Endothelial cell of umbilical vein (primary cell): ENCODE measurements around the gene SIRT2.

Experiments
- CTCF ChIP-seq, 2 donors: IDR thresholded peaks; 1 replicate in 1 of 2; 2 replicates in 1 of 2; pipeline ENCODE4 v1.5.1; 2011; ENCODE audit warnings: low read length in 2 of 2, mild to moderate bottlenecking in 2 of 2, moderate library complexity in 2 of 2, control low read depth in 1 of 2, inconsistent platforms in 1 of 2, low read depth in 1 of 2; ENCODE audit not compliant: insufficient read depth in 1 of 2; ENCODE audit errors: extremely low read depth in 1 of 2
- EZH2 ChIP-seq: IDR thresholded peaks from 2 replicates; pipeline ENCODE4 v1.6.1; 2012; ENCODE audit warnings: borderline replicate concordance, low read depth, mild to moderate bottlenecking, moderate library complexity, low read length, inconsistent platforms; ENCODE audit not compliant: severe bottlenecking
- FOS ChIP-seq: IDR thresholded peaks from 2 replicates; pipeline ENCODE4 v1.6.1; 2011; ENCODE audit warnings: mild to moderate bottlenecking, low read length, moderate library complexity, borderline replicate concordance; ENCODE audit not compliant: insufficient read depth
- GATA2 ChIP-seq: IDR thresholded peaks from 2 replicates; pipeline ENCODE4 v1.7.0; 2011; ENCODE audit warnings: low read depth, mild to moderate bottlenecking, moderate library complexity, mixed read lengths, low read length; ENCODE audit not compliant: insufficient read length, insufficient read depth
- JUN ChIP-seq: IDR thresholded peaks from 2 replicates; pipeline ENCODE4 v1.6.1; 2011; ENCODE audit warnings: borderline replicate concordance, low read depth; ENCODE audit not compliant: insufficient read length, insufficient read depth
- MAX ChIP-seq: IDR thresholded peaks from 2 replicates; pipeline ENCODE4 v1.6.1; 2011; ENCODE audit not compliant: insufficient read depth, insufficient read length
- POLR2A ChIP-seq: IDR thresholded peaks from 2 replicates; pipeline ENCODE4 v1.6.1; 2012; ENCODE audit warnings: low read depth, mild to moderate bottlenecking, control low read depth, low read length
- POLR2AphosphoS5 ChIP-seq: IDR thresholded peaks from 2 replicates; pipeline ENCODE4 v1.6.1; 2012; ENCODE audit warnings: low read depth, mild to moderate bottlenecking, control low read depth, low read length, moderate library complexity; ENCODE audit not compliant: insufficient read depth

GRCh38 chr19:38912600-38913514 lies 13.4 kb upstream of the SIRT2 start:
- TF ChIP-seq POLR2A (no peak), CTCF (IDR thresholded peaks at IDR 0.05; ENCODE audit: extremely low read depth in 1 of 2, insufficient read depth in 1 of 2, low read depth in 1 of 2, low read length in 2 of 2) (no peak), MAX (no peak), POLR2AphosphoS5 (no peak), EZH2 (no peak), FOS (no peak), GATA2 (no peak), JUN (no peak)
